Panc1 (cell line): ENCODE data around the gene FRMPD1. TPM values are rescaled to one million over a fixed set of nuclear protein-coding genes. Genes with fewer than 3 reads are reported as not detected.

ENCODE experiments used
- ATAC-seq: fragments of 200-7000 bp; cut with Tn5 transposase; 2 replicates; pipeline ENCODE4 v1.9.1; 2020; ENCODE audit warnings: mild to moderate bottlenecking, moderate library complexity
- BruUV-seq: library from RNA; stranded (reverse); fragments of 400-500 nt; replicated peaks from 2 replicates; lab custom pipeline; 2021; lab: Mats Ljungman, UMichigan
- CTCF ChIA-PET: fragments of 300-600 bp; sonication (Branson Sonifier 250); formaldehyde crosslinking; loops from one replicate; lab custom pipeline; 2022; ENCODE audit warnings: antibody characterized with exemption; lab: Charles Lee
- POLR2A ChIA-PET: fragments of 300-600 bp; sonication (Branson Sonifier 250); formaldehyde crosslinking; loops from one replicate; lab custom pipeline; 2022; ENCODE audit warnings: antibody characterized with exemption; lab: Charles Lee
- DNase-seq: peaks from one replicate; pipeline ENCODE4 v3.0.0-alpha.2; 2010; ENCODE audit warnings: low read depth, low spot score
- H3K27ac ChIP-seq: 2 replicates; pipeline ENCODE4 v1.5.1; 2011; ENCODE audit warnings: mild to moderate bottlenecking, low read length, inconsistent platforms
- H3K27me3 ChIP-seq: fragments of 200-500 bp; sonication (Bioruptor generic); 2 replicates; pipeline ENCODE4 v1.6.0; 2014; ENCODE audit warnings: low read length, inconsistent platforms; ENCODE audit not compliant: control insufficient read depth, insufficient read depth
- H3K36me3 ChIP-seq: fragments of 200-500 bp; sonication (Bioruptor generic); 2 replicates; pipeline ENCODE4 v1.5.1; 2014; ENCODE audit warnings: inconsistent platforms, mild to moderate bottlenecking, low read length, moderate library complexity; ENCODE audit not compliant: control insufficient read depth, insufficient read depth
- H3K4me1 ChIP-seq: 2 replicates; pipeline ENCODE4 v1.5.1; 2011; ENCODE audit warnings: inconsistent platforms, mild to moderate bottlenecking, low read length, moderate library complexity; ENCODE audit not compliant: control insufficient read depth, insufficient read depth
- H3K4me3 ChIP-seq, 2 experiments: 2 replicates each; pipeline ENCODE4 v1.5.1; 2011 to 2012; ENCODE audit warnings: low read depth in 2 of 2, low read length in 2 of 2, mild to moderate bottlenecking in 2 of 2, inconsistent platforms in 1 of 2, moderate library complexity in 1 of 2
- H3K9me3 ChIP-seq: fragments of 200-500 bp; sonication (Bioruptor generic); 2 replicates; pipeline ENCODE4 v1.5.1; 2014; ENCODE audit warnings: low read depth, mild to moderate bottlenecking, inconsistent platforms, low read length, moderate library complexity; ENCODE audit not compliant: control insufficient read depth, insufficient read depth
- CTCF ChIP-seq: fragments of 450-650 bp; IDR thresholded peaks from 2 replicates; pipeline ENCODE4 v1.5.1; 2017; ENCODE audit warnings: mild to moderate bottlenecking
- POLR2AphosphoS5 ChIP-seq: IDR thresholded peaks from 2 replicates; pipeline ENCODE4 v1.6.1; 2012; ENCODE audit warnings: mild to moderate bottlenecking, low read depth, low read length, moderate library complexity
- SIN3A ChIP-seq: IDR thresholded peaks from 2 replicates; pipeline ENCODE4 v1.6.1; 2012; ENCODE audit warnings: low read depth, mild to moderate bottlenecking, low read length, moderate library complexity, borderline replicate concordance; ENCODE audit not compliant: insufficient read depth
- TCF7L2 ChIP-seq: IDR thresholded peaks from 2 replicates; pipeline ENCODE4 v1.6.1; 2011; ENCODE audit warnings: mild to moderate bottlenecking, low read depth, low read length, inconsistent platforms
- in situ Hi-C: cut with HindIII; loops from 2 replicates; pipeline ENCODE4 v1.10.0; 2016; ENCODE audit warnings: low sequenced_read_pairs, low pct_unique_long_range_greater_than_20kb
- intact Hi-C: fragments of 100-400 bp; cut with micrococcal nuclease; formaldehyde crosslinking; loops from one replicate; pipeline ENCODE4 v1.10.0; 2022; ENCODE audit not compliant: unreplicated experiment
- total RNA-seq: library from RNA; stranded (reverse); gene quantifications from one replicate; pipeline ENCODE4 v1.2.1, GENCODE V29; 2021; ENCODE audit not compliant: unreplicated experiment
- TF ChIP-seq, protein P1 (sequence below), 2 experiments: IDR thresholded peaks; 2 replicates each; pipeline ENCODE4 v1.6.1; 2011 to 2012; ENCODE audit warnings: low read depth in 2 of 2, control low read depth in 1 of 2, low read length in 1 of 2, mild to moderate bottlenecking in 1 of 2, moderate library complexity in 1 of 2; ENCODE audit not compliant: insufficient read depth in 1 of 2

FRMPD1 gene
- total RNA-seq, 1 experiment from 2014 or later, result 0.21 TPM

GRCh38 chr9:37730256-37730655 is 79.5 kb downstream of the FRMPD1 start:
- Histone ChIP-seq H3K9me3 (no peaks in the 10 kb centered on the region), H3K27ac (no peak overlapping the region), H3K36me3 (no peaks in the 10 kb centered on the region), H3K27me3 (peaks cover 22% of the 10 kb centered on the region; the same call in 1 of the 2 replicates), H3K4me3 (no peak overlapping the region), H3K4me1 (peaks cover 12% of the 10 kb centered on the region)
- intact Hi-C loops (loop anchor here (10.0 kb wide), 1 partner anchor 235 kb away; no protein-coding TSS in a partner anchor), in situ Hi-C loops (no loop called here)
- BruUV-seq, result no TSS peak
- ChIA-PET CTCF (no interaction called here), POLR2A (no interaction called here)
- peak; percentile 57; the same call in 1 of the 2 replicates for ATAC-seq
- no peak for DNase-seq
- TF ChIP-seq CTCF, result no peak
- no peak for TF ChIP-seq POLR2AphosphoS5
- TF ChIP-seq, protein P1, sequence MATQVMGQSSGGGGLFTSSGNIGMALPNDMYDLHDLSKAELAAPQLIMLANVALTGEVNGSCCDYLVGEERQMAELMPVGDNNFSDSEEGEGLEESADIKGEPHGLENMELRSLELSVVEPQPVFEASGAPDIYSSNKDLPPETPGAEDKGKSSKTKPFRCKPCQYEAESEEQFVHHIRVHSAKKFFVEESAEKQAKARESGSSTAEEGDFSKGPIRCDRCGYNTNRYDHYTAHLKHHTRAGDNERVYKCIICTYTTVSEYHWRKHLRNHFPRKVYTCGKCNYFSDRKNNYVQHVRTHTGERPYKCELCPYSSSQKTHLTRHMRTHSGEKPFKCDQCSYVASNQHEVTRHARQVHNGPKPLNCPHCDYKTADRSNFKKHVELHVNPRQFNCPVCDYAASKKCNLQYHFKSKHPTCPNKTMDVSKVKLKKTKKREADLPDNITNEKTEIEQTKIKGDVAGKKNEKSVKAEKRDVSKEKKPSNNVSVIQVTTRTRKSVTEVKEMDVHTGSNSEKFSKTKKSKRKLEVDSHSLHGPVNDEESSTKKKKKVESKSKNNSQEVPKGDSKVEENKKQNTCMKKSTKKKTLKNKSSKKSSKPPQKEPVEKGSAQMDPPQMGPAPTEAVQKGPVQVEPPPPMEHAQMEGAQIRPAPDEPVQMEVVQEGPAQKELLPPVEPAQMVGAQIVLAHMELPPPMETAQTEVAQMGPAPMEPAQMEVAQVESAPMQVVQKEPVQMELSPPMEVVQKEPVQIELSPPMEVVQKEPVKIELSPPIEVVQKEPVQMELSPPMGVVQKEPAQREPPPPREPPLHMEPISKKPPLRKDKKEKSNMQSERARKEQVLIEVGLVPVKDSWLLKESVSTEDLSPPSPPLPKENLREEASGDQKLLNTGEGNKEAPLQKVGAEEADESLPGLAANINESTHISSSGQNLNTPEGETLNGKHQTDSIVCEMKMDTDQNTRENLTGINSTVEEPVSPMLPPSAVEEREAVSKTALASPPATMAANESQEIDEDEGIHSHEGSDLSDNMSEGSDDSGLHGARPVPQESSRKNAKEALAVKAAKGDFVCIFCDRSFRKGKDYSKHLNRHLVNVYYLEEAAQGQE (IDR thresholded peaks at IDR 0.05; ENCODE audit: insufficient read depth in 1 of 2, low read depth in 2 of 2, low read length in 1 of 2), result no peak
- no peak for TF ChIP-seq TCF7L2
- TF ChIP-seq SIN3A, result no peak

DNA sequence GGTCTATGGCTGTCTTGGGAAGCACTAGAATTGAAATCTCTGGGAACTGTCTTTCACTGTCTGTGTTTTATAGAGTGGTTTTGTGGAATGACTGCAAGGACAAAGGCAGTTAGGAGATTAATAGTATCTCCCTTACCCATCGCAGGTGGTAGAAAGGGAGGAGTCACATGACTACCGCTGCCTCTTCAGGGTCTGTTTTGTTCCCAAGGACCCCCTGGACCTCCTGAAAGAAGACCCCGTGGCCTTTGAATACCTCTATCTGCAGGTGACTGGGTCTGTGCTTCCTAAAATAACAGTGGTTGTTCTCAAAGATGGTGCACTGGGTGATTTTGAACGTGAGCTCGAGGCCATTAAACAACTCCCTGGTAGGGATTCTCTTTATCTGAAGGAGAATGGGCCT is 80.1 kb downstream of the FRMPD1 start:
- ChIA-PET POLR2A (no interaction called here), CTCF (no interaction called here)
- no peak for DNase-seq
- intact Hi-C loops (loop anchor here (10.0 kb wide), 1 partner anchor 236 kb away; no protein-coding TSS in a partner anchor), in situ Hi-C loops (no loop called here)
- TF ChIP-seq POLR2AphosphoS5 (no peak), SIN3A (no peak), CTCF (no peak), TCF7L2 (no peak)
- TF ChIP-seq, protein P1 (IDR thresholded peaks at IDR 0.05; ENCODE audit: insufficient read depth in 1 of 2, low read depth in 2 of 2, low read length in 1 of 2), result no peak
- no TSS peak for BruUV-seq
- ATAC-seq, result no peak
- no peak overlapping the region for H3K4me3 ChIP-seq
- H3K36me3 ChIP-seq, result no peaks in the 10 kb centered on the region
- H3K4me1 ChIP-seq, result peaks cover 12% of the 10 kb centered on the region
- peaks cover 25% of the 10 kb centered on the region; the same call in 1 of the 2 replicates for H3K27me3 ChIP-seq
- no peaks in the 10 kb centered on the region for H3K9me3 ChIP-seq
- no peak overlapping the region for H3K27ac ChIP-seq
